CD14-positive monocyte (primary cell): Measurements from ENCODE around the gene BTN2A1. TPM values are rescaled to one million over a fixed set of nuclear protein-coding genes. Genes with fewer than 3 reads are reported as not detected.
"Not testable (repeated sequence)": the region's sequence is repeated elsewhere in the genome, so short reads cannot be mapped to it uniquely, and the experiment has no call there.

Experiments used
- DNase-seq, 3 donors: peaks; one replicate each; pipeline ENCODE4 v3.0.0-alpha.2; 2011 to 2022
- H2AFZ ChIP-seq: 2 replicates; pipeline ENCODE4 v1.6.0; 2012; ENCODE audit warnings: mild to moderate bottlenecking, low read depth, low read length, inconsistent platforms; ENCODE audit not compliant: insufficient read depth, poor library complexity, severe bottlenecking
- H3K27ac ChIP-seq, 2 donors: 1 replicate in 1 of 2; 2 replicates in 1 of 2; pipeline ENCODE4 v1.5.1; 2012 to 2013; ENCODE audit warnings: low read length in 2 of 2, control low read depth in 1 of 2, inconsistent platforms in 1 of 2, low read depth in 1 of 2, mild to moderate bottlenecking in 1 of 2
- H3K27me3 ChIP-seq, 2 donors: one replicate each; pipeline versions ENCODE4 v1.6.0 to v1.6.1; 2011 to 2013; ENCODE audit warnings: low read length in 2 of 2; ENCODE audit not compliant: control insufficient read depth in 2 of 2, insufficient read depth in 2 of 2
- H3K36me3 ChIP-seq, 2 donors: replicated peaks in 1 of 2; 1 replicate in 1 of 2; 2 replicates in 1 of 2; pipeline versions ENCODE4 v1.5.1 to v1.6.1; 2012 to 2013; ENCODE audit warnings: low read length in 2 of 2, control low read depth in 1 of 2, inconsistent platforms in 1 of 2, mild to moderate bottlenecking in 1 of 2; ENCODE audit not compliant: insufficient read depth in 2 of 2, control insufficient read depth in 1 of 2
- H3K4me1 ChIP-seq, 2 donors: 1 replicate in 1 of 2; 2 replicates in 1 of 2; pipeline versions ENCODE4 v1.5.1 to v1.6.1; 2012 to 2013; ENCODE audit warnings: low read length in 2 of 2, control low read depth in 1 of 2, inconsistent platforms in 1 of 2, mild to moderate bottlenecking in 1 of 2, moderate library complexity in 1 of 2; ENCODE audit not compliant: insufficient read depth in 2 of 2, control insufficient read depth in 1 of 2
- H3K4me2 ChIP-seq: replicated peaks from 2 replicates; pipeline ENCODE3; 2012; ENCODE audit warnings: low read length, moderate library complexity, mild to moderate bottlenecking; ENCODE audit not compliant: poor library complexity, severe bottlenecking; ENCODE audit errors: extremely low read depth
- H3K4me3 ChIP-seq, 3 experiments: fragments of 200-600 bp in 1 of 3; sonication (generic) in 1 of 3; replicated peaks in 1 of 3; 1 replicate in 2 of 3; 2 replicates in 1 of 3; pipeline ENCODE4 v1.5.1; 2011 to 2013; ENCODE audit warnings: low read length in 3 of 3, mild to moderate bottlenecking in 3 of 3, control low read depth in 2 of 3, low read depth in 2 of 3, inconsistent platforms in 1 of 3, moderate library complexity in 1 of 3
- H3K79me2 ChIP-seq: 2 replicates; pipeline ENCODE4 v1.6.0; 2012; ENCODE audit warnings: mild to moderate bottlenecking, control low read depth, inconsistent platforms, low read length, moderate library complexity; ENCODE audit not compliant: insufficient read depth
- H3K9ac ChIP-seq: 2 replicates; pipeline ENCODE4 v1.6.0; 2017; ENCODE audit warnings: low read length, mild to moderate bottlenecking; ENCODE audit not compliant: insufficient read depth, poor library complexity, severe bottlenecking
- H3K9me3 ChIP-seq, 2 donors: replicated peaks in 1 of 2; 1 replicate in 1 of 2; 2 replicates in 1 of 2; pipeline versions ENCODE4 v1.5.1 to v1.6.1; 2012 to 2013; ENCODE audit warnings: low read length in 2 of 2, control low read depth in 1 of 2; ENCODE audit not compliant: control insufficient read depth in 1 of 2, insufficient read depth in 1 of 2
- H4K20me1 ChIP-seq: 2 replicates; pipeline ENCODE4 v1.6.0; 2012; ENCODE audit warnings: mild to moderate bottlenecking, low read length, control low read depth, moderate library complexity; ENCODE audit not compliant: insufficient read depth
- H3K27ac Mint-ChIP-seq, 7 donors: one replicate each; pipeline ENCODE4 v1.8.0; 2020; ENCODE audit warnings: mild to moderate bottlenecking in 7 of 7, mixed read lengths in 7 of 7, moderate library complexity in 6 of 7, inconsistent platforms in 2 of 7
- H3K27me3 Mint-ChIP-seq, 3 donors: one replicate each; pipeline ENCODE4 v1.8.0; 2021 to 2022; ENCODE audit warnings: low read depth in 3 of 3, mild to moderate bottlenecking in 3 of 3, mixed read lengths in 3 of 3, moderate library complexity in 3 of 3, inconsistent platforms in 1 of 3
- H3K36me3 Mint-ChIP-seq, 2 donors: one replicate each; pipeline ENCODE4 v1.8.0; 2020; ENCODE audit warnings: mixed read lengths in 2 of 2, inconsistent platforms in 1 of 2, mild to moderate bottlenecking in 1 of 2
- H3K4me1 Mint-ChIP-seq: one replicate; pipeline ENCODE4 v1.8.0; 2020; ENCODE audit warnings: mild to moderate bottlenecking, mixed read lengths
- H3K4me3 Mint-ChIP-seq, 2 donors: one replicate each; pipeline ENCODE4 v1.8.0; 2020; ENCODE audit warnings: mild to moderate bottlenecking in 2 of 2, mixed read lengths in 2 of 2, moderate library complexity in 1 of 2
- H3K9me3 Mint-ChIP-seq, 7 donors: one replicate each; pipeline ENCODE4 v1.8.0; 2020 to 2022; ENCODE audit warnings: mixed read lengths in 7 of 7, mild to moderate bottlenecking in 6 of 7, moderate library complexity in 6 of 7, inconsistent platforms in 2 of 7
- WGBS: methylation state at CpG from one replicate; pipeline ENCODE4 v1.1.5; 2013; ENCODE audit warnings: missing lambda C conversion rate; ENCODE audit not compliant: insufficient coverage; 5-methylcytosine and 5-hydroxymethylcytosine counted together
- intact Hi-C, 2 donors: fragments of 100-400 bp; cut with micrococcal nuclease; formaldehyde crosslinking; loops; one replicate each; pipeline versions ENCODE4 v1.15.0 to v1.15.1; 2023
- polyA plus RNA-seq, 3 donors: library from polyadenylated mRNA; depleted of rRNA in 1 of 3; unstranded in 2 of 3; stranded (reverse) in 1 of 3; fragments of 300-500 nt in 2 of 3; fragments of >200 nt in 1 of 3; fragmentation: Illumina TruSeq in 2 of 3; gene quantifications; 1 replicate in 2 of 3; 2 replicates in 1 of 3; pipeline ENCODE4 v1.2.3, GENCODE V29; 2012 to 2021
- TF ChIP-seq, protein P1 (sequence below): fragments of 200-600 bp; IDR thresholded peaks from one replicate; pipeline ENCODE4 v1.8.0; 2022; ENCODE audit warnings: antibody characterized with exemption, mild to moderate bottlenecking

Gene BTN2A1
- polyA plus RNA-seq, 3 donors: 4.3 to 66.4 (median 10.8) TPM

DNA sequence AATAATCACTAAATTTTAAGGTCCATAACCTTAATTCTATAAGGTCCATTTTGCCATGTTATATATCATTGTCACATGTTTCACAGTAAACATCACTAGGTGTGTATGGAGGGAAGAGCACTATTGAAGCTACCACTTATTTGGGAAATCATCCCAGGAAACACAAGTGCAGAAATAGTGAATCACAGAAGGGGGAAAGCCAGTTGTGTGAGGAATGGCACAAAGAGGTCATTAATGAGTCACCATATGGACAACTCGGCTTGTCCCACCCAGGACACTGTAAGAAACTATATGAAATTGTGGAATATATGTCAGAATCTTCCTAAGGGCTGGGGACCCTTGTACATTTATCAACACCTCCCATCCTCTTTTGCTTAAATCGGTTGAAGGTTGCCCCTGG, 42.0 kb upstream of the BTN2A1 start:
- no peaks in the 10 kb centered on the region for H3K27me3 ChIP-seq
- peaks cover 31 to 36% of the 10 kb centered on the region in 2 donors for H3K36me3 ChIP-seq
- Mint-ChIP-seq H3K27ac (no peak overlapping the region), H3K4me3 (no peak overlapping the region), H3K4me1 (no peaks in the 10 kb centered on the region), H3K36me3 (peaks cover 35 to 41% of the 10 kb centered on the region in 2 donors), H3K27me3 (peaks cover 0 to 3% (median 0%) of the 10 kb centered on the region in 3 donors), H3K9me3 (peaks cover 19 to 28% (median 23%) of the 10 kb centered on the region in 7 donors)
- no peak overlapping the region for H3K4me3 ChIP-seq
- DNase-seq: no peak
- no peak overlapping the region for H3K4me2 ChIP-seq
- no peak overlapping the region for H3K9ac ChIP-seq
- no peaks in the 10 kb centered on the region for H4K20me1 ChIP-seq
- intact Hi-C loops: no loop called here
- no peaks in the 10 kb centered on the region for H3K79me2 ChIP-seq
- no CpG with 5 or more reads among the region's 2 CpGs for WGBS
- TF ChIP-seq, protein P1, sequence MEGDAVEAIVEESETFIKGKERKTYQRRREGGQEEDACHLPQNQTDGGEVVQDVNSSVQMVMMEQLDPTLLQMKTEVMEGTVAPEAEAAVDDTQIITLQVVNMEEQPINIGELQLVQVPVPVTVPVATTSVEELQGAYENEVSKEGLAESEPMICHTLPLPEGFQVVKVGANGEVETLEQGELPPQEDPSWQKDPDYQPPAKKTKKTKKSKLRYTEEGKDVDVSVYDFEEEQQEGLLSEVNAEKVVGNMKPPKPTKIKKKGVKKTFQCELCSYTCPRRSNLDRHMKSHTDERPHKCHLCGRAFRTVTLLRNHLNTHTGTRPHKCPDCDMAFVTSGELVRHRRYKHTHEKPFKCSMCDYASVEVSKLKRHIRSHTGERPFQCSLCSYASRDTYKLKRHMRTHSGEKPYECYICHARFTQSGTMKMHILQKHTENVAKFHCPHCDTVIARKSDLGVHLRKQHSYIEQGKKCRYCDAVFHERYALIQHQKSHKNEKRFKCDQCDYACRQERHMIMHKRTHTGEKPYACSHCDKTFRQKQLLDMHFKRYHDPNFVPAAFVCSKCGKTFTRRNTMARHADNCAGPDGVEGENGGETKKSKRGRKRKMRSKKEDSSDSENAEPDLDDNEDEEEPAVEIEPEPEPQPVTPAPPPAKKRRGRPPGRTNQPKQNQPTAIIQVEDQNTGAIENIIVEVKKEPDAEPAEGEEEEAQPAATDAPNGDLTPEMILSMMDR: no peak
- H3K27ac ChIP-seq: no peak overlapping the region
- H3K4me1 ChIP-seq: peaks cover 3 to 5% of the 10 kb centered on the region in 2 donors
- H3K9me3 ChIP-seq: peaks cover 19 to 21% of the 10 kb centered on the region in 2 donors
- H2AFZ ChIP-seq: no peak overlapping the region

DNA sequence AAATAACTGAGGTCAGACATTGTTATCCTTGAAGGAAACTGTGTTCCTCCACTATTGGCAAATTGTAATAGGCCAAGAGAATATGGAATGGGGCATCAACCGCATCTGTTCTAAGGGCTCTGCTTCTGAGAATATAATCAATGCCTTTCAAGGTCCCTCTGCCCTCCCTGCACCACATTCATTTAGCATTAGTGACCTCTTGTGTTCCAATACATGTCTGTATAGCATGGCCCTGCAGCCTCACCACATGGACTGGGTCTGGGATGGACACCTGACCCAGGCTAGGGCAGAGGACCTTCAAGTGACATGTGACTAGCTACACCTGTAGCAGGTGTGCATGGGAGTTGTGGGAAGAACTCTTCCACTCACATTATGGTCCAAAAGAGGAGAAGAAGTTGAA, 41.5 kb upstream of the BTN2A1 start:
- intact Hi-C loops: no loop called here
- Histone ChIP-seq H3K79me2 (no peaks in the 10 kb centered on the region), H3K4me1 (peaks cover 5 to 9% of the 10 kb centered on the region in 2 donors), H3K4me2 (no peak overlapping the region), H3K9me3 (peaks cover 19 to 21% of the 10 kb centered on the region in 2 donors), H3K27me3 (no peaks in the 10 kb centered on the region), H3K9ac (no peak overlapping the region), H3K4me3 (no peak overlapping the region), H2AFZ (no peak overlapping the region), H3K36me3 (peaks cover 26 to 31% of the 10 kb centered on the region in 2 donors), H4K20me1 (no peaks in the 10 kb centered on the region), H3K27ac (no peak overlapping the region)
- no CpG with 5 or more reads among the region's 1 CpG for WGBS
- TF ChIP-seq, protein P1: no peak
- no peak overlapping the region for H3K4me3 Mint-ChIP-seq
- no peak for DNase-seq
- H3K4me1 Mint-ChIP-seq: no peaks in the 10 kb centered on the region
- peak overlapping the region in 1 of 7 donors; percentile 20 for H3K27ac Mint-ChIP-seq
- peaks cover 30 to 36% of the 10 kb centered on the region in 2 donors for H3K36me3 Mint-ChIP-seq
- peaks cover 19 to 28% (median 23%) of the 10 kb centered on the region in 7 donors for H3K9me3 Mint-ChIP-seq
- H3K27me3 Mint-ChIP-seq: peaks cover 0 to 3% (median 0%) of the 10 kb centered on the region in 3 donors

DNA sequence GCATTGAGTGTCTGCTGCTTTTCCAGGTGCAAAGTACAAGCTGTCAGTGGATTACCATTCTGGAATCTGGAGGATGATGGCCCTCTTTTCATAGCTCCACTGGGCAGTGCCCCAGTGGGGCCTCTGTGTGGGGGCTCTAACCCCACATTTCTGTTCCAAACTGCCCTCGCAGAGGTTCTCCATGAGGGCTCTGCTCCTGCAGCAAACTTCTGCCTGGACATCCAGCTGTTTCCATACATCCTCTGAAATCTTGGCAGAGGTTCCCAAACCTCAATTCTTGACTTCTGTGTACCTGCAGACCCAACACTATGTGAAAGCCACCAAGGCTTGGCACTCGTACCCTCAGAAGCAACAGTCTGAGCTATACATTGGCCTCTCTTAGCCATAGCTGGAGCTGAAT, 39.7 kb upstream of the BTN2A1 start:
- Mint-ChIP-seq H3K4me1 (peaks cover 11% of the 10 kb centered on the region), H3K36me3 (peaks cover 16 to 22% of the 10 kb centered on the region in 2 donors), H3K9me3 (peaks cover 19 to 28% (median 23%) of the 10 kb centered on the region in 7 donors), H3K27ac (peak overlapping the region in 1 of 7 donors; percentile 8)
- H3K9ac ChIP-seq, H3K4me2 ChIP-seq, H3K27me3 ChIP-seq, H2AFZ ChIP-seq, H3K4me3 Mint-ChIP-seq, DNase-seq, H3K27me3 Mint-ChIP-seq, H4K20me1 ChIP-seq, intact Hi-C loops, H3K27ac ChIP-seq, H3K4me3 ChIP-seq, H3K79me2 ChIP-seq: not testable (repeated sequence)
- peaks cover 9 to 17% of the 10 kb centered on the region in 2 donors for H3K4me1 ChIP-seq
- H3K36me3 ChIP-seq: peaks cover 8 to 13% of the 10 kb centered on the region in 2 donors
- 96% methylated on average over 2 of the region's 2 CpGs for WGBS
- H3K9me3 ChIP-seq: peaks cover 19 to 21% of the 10 kb centered on the region in 2 donors
